Peyer's patch (tissue), 4 donors: ENCODE measurements around the gene HYAL4.

Experiments used
- CTCF ChIP-seq, 6 experiments: fragments of 450-650 bp in 4 of 6; fragments of 200-600 bp in 2 of 6; sonication (generic) in 1 of 6; IDR thresholded peaks; one replicate each; pipeline ENCODE4 v1.5.1; 2017 to 2019; ENCODE audit warnings: antibody characterized with exemption in 6 of 6, mild to moderate bottlenecking in 3 of 6, moderate library complexity in 1 of 6
- POLR2A ChIP-seq, 2 donors: fragments of 450-650 bp; IDR thresholded peaks; one replicate each; pipeline ENCODE4 v1.5.1; 2017; ENCODE audit warnings: antibody characterized with exemption in 2 of 2, mild to moderate bottlenecking in 2 of 2, moderate library complexity in 2 of 2

GRCh38 chr7:123879628-123880027 lies 34.7 kb downstream of the HYAL4 start:
- TF ChIP-seq CTCF (IDR thresholded peaks at IDR 0.05) (no peak), POLR2A (IDR thresholded peaks at IDR 0.05) (no peak)
